K562 (cell line): ENCODE measurements around the gene HES4. TPM values are rescaled to one million over a fixed set of nuclear protein-coding genes. Genes with fewer than 3 reads are reported as not detected.
A peak's percentile ranks its signal among the peaks of the same experiment; 100 is the strongest.

ENCODE experiments used
- ATAC-seq: fragments of 200-7000 bp; cut with Tn5 transposase; 3 replicates; pipeline ENCODE4 v1.9.1; 2020; ENCODE audit warnings: moderate library complexity
- BruUV-seq: library from RNA; stranded (reverse); fragments of 400-500 nt; replicated peaks from 2 replicates; lab custom pipeline; 2021; lab: Mats Ljungman, UMichigan
- CTCF ChIA-PET: fragments of 300-600 bp; formaldehyde crosslinking; extraction: SDS; loops from one replicate; lab custom pipeline; 2021; ENCODE audit warnings: low intra/inter-chr PET ratio; lab: Yijun Ruan, JAX
- POLR2A ChIA-PET: fragments of 300-600, 350-650 bp; sonication (Branson Sonifier 250); formaldehyde crosslinking; extraction: SDS; loops from one replicate; lab custom pipeline; 2021; ENCODE audit warnings: antibody characterized with exemption, inconsistent platforms; lab: Yijun Ruan, JAX
- DNase-seq, 4 experiments: peaks; one replicate each; pipeline versions ENCODE4 v3.0.0 to v3.0.0-alpha.2; 2011 to 2018; ENCODE audit warnings: low spot score in 3 of 4, mixed read lengths in 3 of 4; ENCODE audit errors: extremely low read depth in 1 of 4
- FAIRE-seq: peaks from 2 replicates; lab custom pipeline; 2011; peaks lifted over from hg19 to GRCh38; lab: Jason Lieb, UNC
- H2AFZ ChIP-seq: 2 replicates; pipeline ENCODE4 v1.6.0; 2011; ENCODE audit warnings: low read depth, low read length, control low read depth, inconsistent platforms
- H3K27ac ChIP-seq: fragments of 200-600 bp; 3 replicates; pipeline ENCODE4 v1.8.0; 2011; ENCODE audit warnings: low read depth, mild to moderate bottlenecking, control low read depth, inconsistent platforms, low read length, moderate library complexity, mixed read lengths; ENCODE audit errors: extremely low read depth
- H3K27me3 ChIP-seq, 2 experiments: fragments of 300-600 bp in 1 of 2; 2 replicates in 1 of 2; 3 replicates in 1 of 2; pipeline versions ENCODE4 v1.6.0 to v1.8.0; 2011; ENCODE audit warnings: inconsistent platforms in 2 of 2, low read length in 2 of 2, mild to moderate bottlenecking in 1 of 2, mixed read lengths in 1 of 2, moderate library complexity in 1 of 2; ENCODE audit not compliant: control insufficient read depth in 2 of 2, insufficient read depth in 2 of 2
- H3K36me3 ChIP-seq: fragments of 300-600 bp; 3 replicates; pipeline ENCODE4 v1.8.0; 2011; ENCODE audit warnings: mild to moderate bottlenecking, low read length, inconsistent platforms; ENCODE audit not compliant: control insufficient read depth, insufficient read depth
- H3K4me1 ChIP-seq, 2 experiments: fragments of 200-600 bp in 1 of 2; replicated peaks in 1 of 2; 2 replicates in 1 of 2; 3 replicates in 1 of 2; pipeline versions ENCODE4 v1.5.1 to v1.8.0; 2011; ENCODE audit warnings: inconsistent platforms in 2 of 2, low read length in 2 of 2, mild to moderate bottlenecking in 1 of 2, mixed read lengths in 1 of 2, moderate library complexity in 1 of 2; ENCODE audit not compliant: control insufficient read depth in 2 of 2, insufficient read depth in 2 of 2
- H3K4me2 ChIP-seq: 2 replicates; pipeline ENCODE4 v1.6.1; 2011; ENCODE audit warnings: low read length, control low read depth, inconsistent platforms, mixed read lengths; ENCODE audit not compliant: insufficient read depth
- H3K4me3 ChIP-seq: fragments of 200-600 bp; sonication (generic), shearing (Covaris generic); 2 replicates; pipeline ENCODE4 v1.5.1; 2016; ENCODE audit warnings: control low read depth, inconsistent platforms
- H3K79me2 ChIP-seq: fragments of 200-600 bp; 3 replicates; pipeline ENCODE4 v1.8.0; 2011; ENCODE audit warnings: low read length, inconsistent platforms; ENCODE audit not compliant: control insufficient read depth, insufficient read depth
- H3K9ac ChIP-seq, 2 experiments: 2 replicates each; pipeline versions ENCODE4 v1.6.0 to v1.6.1; 2011; ENCODE audit warnings: low read depth in 2 of 2, low read length in 2 of 2, control low read depth in 1 of 2, inconsistent platforms in 1 of 2, mild to moderate bottlenecking in 1 of 2, mixed read lengths in 1 of 2; ENCODE audit not compliant: insufficient read depth in 1 of 2
- H3K9me1 ChIP-seq: one replicate; pipeline ENCODE4 v1.6.0; 2011; ENCODE audit warnings: inconsistent platforms, mild to moderate bottlenecking, low read length, moderate library complexity; ENCODE audit not compliant: control insufficient read depth, insufficient read depth
- H3K9me3 ChIP-seq: replicated peaks from 2 replicates; pipeline ENCODE4 v1.5.1; 2011; ENCODE audit warnings: low read depth, low read length, inconsistent platforms; ENCODE audit not compliant: control insufficient read depth, insufficient read depth
- H4K20me1 ChIP-seq: replicated peaks from 2 replicates; pipeline ENCODE4 v1.6.1; 2011; ENCODE audit warnings: low read length, inconsistent platforms, mixed read lengths; ENCODE audit not compliant: control insufficient read depth, insufficient read depth
- CHD1 ChIP-seq: fragments of 200-600 bp; sonication (generic); IDR thresholded peaks from one replicate; pipeline ENCODE4 v1.6.1; 2012; ENCODE audit warnings: mild to moderate bottlenecking, moderate library complexity, low read length, inconsistent platforms
- FOXK1 ChIP-seq: sonication (generic); formaldehyde crosslinking; IDR thresholded peaks from 2 replicates; pipeline ENCODE4 v1.8.0; 2022; ENCODE audit warnings: missing genetic modification reagents, mild to moderate bottlenecking, borderline replicate concordance
- GATAD2B ChIP-seq: fragments of 450-650 bp; IDR thresholded peaks from 2 replicates; pipeline ENCODE4 v1.6.1; 2017; ENCODE audit warnings: mild to moderate bottlenecking, borderline replicate concordance
- JUN ChIP-seq, 2 experiments: sonication (generic) in 1 of 2; formaldehyde crosslinking in 1 of 2; IDR thresholded peaks; 2 replicates each; pipeline versions ENCODE4 v1.6.1 to v1.8.0; 2012 to 2022; ENCODE audit warnings: borderline replicate concordance in 2 of 2, mild to moderate bottlenecking in 2 of 2, improper control_type of control experiment in 1 of 2, low read depth in 1 of 2, low read length in 1 of 2, missing genetic modification reagents in 1 of 2
- LEF1 ChIP-seq: fragments of 450-650 bp; IDR thresholded peaks from 2 replicates; pipeline ENCODE4 v1.6.1; 2016; ENCODE audit warnings: mild to moderate bottlenecking
- NFE2L1 ChIP-seq: fragments of 450-650 bp; IDR thresholded peaks from 2 replicates; pipeline ENCODE4 v1.6.1; 2016; ENCODE audit warnings: missing genetic modification characterization, low read depth, mild to moderate bottlenecking, missing compliant biosample characterization, moderate library complexity, borderline replicate concordance
- SETDB1 ChIP-seq: IDR thresholded peaks from one replicate; pipeline ENCODE4 v1.6.1; 2012; ENCODE audit warnings: low read length, control low read depth, inconsistent platforms
- SP2 ChIP-seq: IDR thresholded peaks from 2 replicates; pipeline ENCODE4 v1.6.1; 2011; ENCODE audit warnings: mild to moderate bottlenecking, low read depth, low read length, moderate library complexity; ENCODE audit not compliant: poor library complexity, severe bottlenecking; ENCODE audit errors: extremely low read depth
- ZFPM2 ChIP-seq: fragments of 250-450 bp; sonication (Bioruptor Pico); IDR thresholded peaks from 2 replicates; pipeline ENCODE4 v1.5.1; 2022; ENCODE audit warnings: mild to moderate bottlenecking
- ZNF445 ChIP-seq: fragments of 250-450 bp; sonication (Bioruptor Pico); IDR thresholded peaks from 2 replicates; pipeline ENCODE4 v1.4.0; 2020; ENCODE audit warnings: low read depth, mild to moderate bottlenecking, moderate library complexity
- WGBS: fragments of 100-300 bp; shearing (Covaris generic); methylation state at CpG from one replicate; pipeline ENCODE4 v1.1.6; 2016; ENCODE audit warnings: low coverage, mixed read lengths; ENCODE audit not compliant: insufficient coverage; ENCODE audit errors: missing lambda C conversion rate; 5-methylcytosine and 5-hydroxymethylcytosine counted together
- in situ Hi-C: fragments of 300-500 bp; cut with MboI; formaldehyde crosslinking; loops from 4 replicates; pipeline ENCODE4 v1.15.0; 2018; ENCODE audit warnings: inconsistent platforms, mixed read lengths
- intact Hi-C: fragments of 100-400 bp; cut with micrococcal nuclease; formaldehyde crosslinking; loops from 2 replicates; pipeline ENCODE4 v1.14.2; 2022
- polyA plus RNA-seq, 8 experiments: library from polyadenylated mRNA; depleted of rRNA in 4 of 8; stranded (reverse) in 5 of 8; unstranded in 3 of 8; fragments of >200 nt; fragmentation: Nextera tagmentation in 2 of 8; fragmentation: Illumina TruSeq in 1 of 8; extraction: Ambion mirVana in 2 of 8; extraction: Trizol in 1 of 8; gene quantifications; 2 replicates each; pipeline versions ENCODE4 v1.2.1 to v1.2.3, GENCODE V29; 2011 to 2014; ENCODE audit warnings: inconsistent platforms in 1 of 8, missing spikeins in 1 of 8
- total RNA-seq, 7 experiments: library from RNA; depleted of rRNA in 6 of 7; stranded (reverse); fragments of >200 nt in 6 of 7; fragmentation: Illumina TruSeq in 2 of 7; extraction: Trizol in 2 of 7; gene quantifications; 2 replicates each; pipeline versions ENCODE4 v1.2.1 to v1.2.3, GENCODE V29; 2011 to 2021; ENCODE audit warnings: low replicate concordance in 1 of 7
- TF ChIP-seq, protein P1 (sequence below): fragments of 200-800 bp; sonication (Bioruptor generic); IDR thresholded peaks from 2 replicates; pipeline ENCODE4 v1.6.1; 2017; ENCODE audit warnings: missing genetic modification characterization, missing compliant biosample characterization
- TF ChIP-seq, protein P2 (sequence below): fragments of 450-650 bp; IDR thresholded peaks from 2 replicates; pipeline ENCODE4 v1.6.1; 2018; ENCODE audit warnings: mild to moderate bottlenecking, low read depth; ENCODE audit not compliant: partially characterized antibody
- TF ChIP-seq, protein P3 (sequence below): sonication (generic); formaldehyde crosslinking; IDR thresholded peaks from 2 replicates; pipeline ENCODE4 v1.8.0; 2023; ENCODE audit warnings: missing genetic modification reagents, mild to moderate bottlenecking, borderline replicate concordance

The HES4 gene
- total and polyA plus RNA-seq, 9 of the 15 experiments (the other 6 are each of a cell fraction or from before 2014, with no cell fraction given): 0.21 to 43.7 (median 5.3) TPM; not detected in 2

DNA sequence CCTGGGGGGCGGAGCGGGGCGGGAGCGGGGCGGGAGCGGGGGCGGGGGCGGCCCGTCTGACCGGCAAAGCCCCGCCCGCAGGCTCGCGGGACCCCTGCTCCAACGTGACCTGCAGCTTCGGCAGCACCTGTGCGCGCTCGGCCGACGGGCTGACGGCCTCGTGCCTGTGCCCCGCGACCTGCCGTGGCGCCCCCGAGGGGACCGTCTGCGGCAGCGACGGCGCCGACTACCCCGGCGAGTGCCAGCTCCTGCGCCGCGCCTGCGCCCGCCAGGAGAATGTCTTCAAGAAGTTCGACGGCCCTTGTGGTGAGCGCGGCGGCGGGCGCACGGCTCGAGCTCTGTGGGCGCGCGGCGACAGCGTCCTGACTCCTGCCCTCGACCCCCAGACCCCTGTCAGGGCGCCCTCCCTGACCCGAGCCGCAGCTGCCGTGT, 41.2 kb upstream of the HES4 start:
- no peaks in the 10 kb centered on the region for H3K9me3 ChIP-seq
- H4K20me1 ChIP-seq: peaks cover 18% of the 10 kb centered on the region
- no peaks in the 10 kb centered on the region for H3K27me3 ChIP-seq
- ATAC-seq (peak; percentile 5; the same call in 1 of the 3 replicates), FAIRE-seq (no peak), DNase-seq (no peak)
- H3K79me2 ChIP-seq: no peaks in the 10 kb centered on the region; the same call in 2 of the 3 replicates
- 64% methylated on average over 33 of the region's 60 CpGs for WGBS
- intact Hi-C loops (no loop called here), in situ Hi-C loops (no loop called here)
- no peak overlapping the region for H3K27ac ChIP-seq
- H3K4me3 ChIP-seq: no peak overlapping the region
- ChIA-PET POLR2A (interaction anchor here (0.5 to 1.1 kb wide), 6 partner anchors 10 to 28 kb away, joined by 3 to 4 read pairs (median 4); partner anchors contain the start of genes AGRN and ISG15), CTCF (no interaction called here)
- no peak overlapping the region; the same call in 1 of the 2 replicates for H3K4me2 ChIP-seq
- no peaks in the 10 kb centered on the region for H3K9me1 ChIP-seq
- no TSS peak for BruUV-seq
- peaks cover 8 to 82% of the 10 kb centered on the region in 2 experiments; a peak in 4 of 5 replicates for H3K4me1 ChIP-seq
- H3K9ac ChIP-seq: peak overlapping the region in 1 of 2 experiments; percentile 35; a peak in 2 of 4 replicates
- peaks cover 50% of the 10 kb centered on the region; the same call in 2 of the 3 replicates for H3K36me3 ChIP-seq
- H2AFZ ChIP-seq: no peak overlapping the region
- TF ChIP-seq SP2 (no peak), CHD1 (no peak), ZFPM2 (CRISPR knock-in tag) (0 out of 2 replicates have a peak, but pooled peaks have one; percentile 46), JUN (IDR thresholded peaks at IDR 0.05; ENCODE audit: borderline replicate concordance, low read depth, low read length) (no peak), JUN (CRISPR knock-in tag; IDR thresholded peaks at IDR 0.05; ENCODE audit: borderline replicate concordance) (no peak), FOXK1 (CRISPR knock-in tag) (no peak), ZNF445 (CRISPR knock-in tag) (no peak), SETDB1 (no peak), LEF1 (no peak), NFE2L1 (tag) (no peak), GATAD2B (peak; percentile 37; the same call in 1 of the 2 replicates)
- TF ChIP-seq, protein P1, sequence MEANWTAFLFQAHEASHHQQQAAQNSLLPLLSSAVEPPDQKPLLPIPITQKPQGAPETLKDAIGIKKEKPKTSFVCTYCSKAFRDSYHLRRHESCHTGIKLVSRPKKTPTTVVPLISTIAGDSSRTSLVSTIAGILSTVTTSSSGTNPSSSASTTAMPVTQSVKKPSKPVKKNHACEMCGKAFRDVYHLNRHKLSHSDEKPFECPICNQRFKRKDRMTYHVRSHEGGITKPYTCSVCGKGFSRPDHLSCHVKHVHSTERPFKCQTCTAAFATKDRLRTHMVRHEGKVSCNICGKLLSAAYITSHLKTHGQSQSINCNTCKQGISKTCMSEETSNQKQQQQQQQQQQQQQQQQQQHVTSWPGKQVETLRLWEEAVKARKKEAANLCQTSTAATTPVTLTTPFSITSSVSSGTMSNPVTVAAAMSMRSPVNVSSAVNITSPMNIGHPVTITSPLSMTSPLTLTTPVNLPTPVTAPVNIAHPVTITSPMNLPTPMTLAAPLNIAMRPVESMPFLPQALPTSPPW: peak; percentile 88
- TF ChIP-seq, protein P2, sequence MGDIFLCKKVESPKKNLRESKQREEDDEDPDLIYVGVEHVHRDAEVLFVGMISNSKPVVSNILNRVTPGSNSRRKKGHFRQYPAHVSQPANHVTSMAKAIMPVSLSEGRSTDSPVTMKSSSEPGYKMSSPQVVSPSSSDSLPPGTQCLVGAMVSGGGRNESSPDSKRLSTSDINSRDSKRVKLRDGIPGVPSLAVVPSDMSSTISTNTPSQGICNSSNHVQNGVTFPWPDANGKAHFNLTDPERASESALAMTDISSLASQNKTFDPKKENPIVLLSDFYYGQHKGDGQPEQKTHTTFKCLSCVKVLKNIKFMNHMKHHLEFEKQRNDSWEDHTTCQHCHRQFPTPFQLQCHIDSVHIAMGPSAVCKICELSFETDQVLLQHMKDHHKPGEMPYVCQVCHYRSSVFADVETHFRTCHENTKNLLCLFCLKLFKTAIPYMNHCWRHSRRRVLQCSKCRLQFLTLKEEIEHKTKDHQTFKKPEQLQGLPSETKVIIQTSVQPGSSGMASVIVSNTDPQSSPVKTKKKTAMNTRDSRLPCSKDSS: no peak
- TF ChIP-seq, protein P3, sequence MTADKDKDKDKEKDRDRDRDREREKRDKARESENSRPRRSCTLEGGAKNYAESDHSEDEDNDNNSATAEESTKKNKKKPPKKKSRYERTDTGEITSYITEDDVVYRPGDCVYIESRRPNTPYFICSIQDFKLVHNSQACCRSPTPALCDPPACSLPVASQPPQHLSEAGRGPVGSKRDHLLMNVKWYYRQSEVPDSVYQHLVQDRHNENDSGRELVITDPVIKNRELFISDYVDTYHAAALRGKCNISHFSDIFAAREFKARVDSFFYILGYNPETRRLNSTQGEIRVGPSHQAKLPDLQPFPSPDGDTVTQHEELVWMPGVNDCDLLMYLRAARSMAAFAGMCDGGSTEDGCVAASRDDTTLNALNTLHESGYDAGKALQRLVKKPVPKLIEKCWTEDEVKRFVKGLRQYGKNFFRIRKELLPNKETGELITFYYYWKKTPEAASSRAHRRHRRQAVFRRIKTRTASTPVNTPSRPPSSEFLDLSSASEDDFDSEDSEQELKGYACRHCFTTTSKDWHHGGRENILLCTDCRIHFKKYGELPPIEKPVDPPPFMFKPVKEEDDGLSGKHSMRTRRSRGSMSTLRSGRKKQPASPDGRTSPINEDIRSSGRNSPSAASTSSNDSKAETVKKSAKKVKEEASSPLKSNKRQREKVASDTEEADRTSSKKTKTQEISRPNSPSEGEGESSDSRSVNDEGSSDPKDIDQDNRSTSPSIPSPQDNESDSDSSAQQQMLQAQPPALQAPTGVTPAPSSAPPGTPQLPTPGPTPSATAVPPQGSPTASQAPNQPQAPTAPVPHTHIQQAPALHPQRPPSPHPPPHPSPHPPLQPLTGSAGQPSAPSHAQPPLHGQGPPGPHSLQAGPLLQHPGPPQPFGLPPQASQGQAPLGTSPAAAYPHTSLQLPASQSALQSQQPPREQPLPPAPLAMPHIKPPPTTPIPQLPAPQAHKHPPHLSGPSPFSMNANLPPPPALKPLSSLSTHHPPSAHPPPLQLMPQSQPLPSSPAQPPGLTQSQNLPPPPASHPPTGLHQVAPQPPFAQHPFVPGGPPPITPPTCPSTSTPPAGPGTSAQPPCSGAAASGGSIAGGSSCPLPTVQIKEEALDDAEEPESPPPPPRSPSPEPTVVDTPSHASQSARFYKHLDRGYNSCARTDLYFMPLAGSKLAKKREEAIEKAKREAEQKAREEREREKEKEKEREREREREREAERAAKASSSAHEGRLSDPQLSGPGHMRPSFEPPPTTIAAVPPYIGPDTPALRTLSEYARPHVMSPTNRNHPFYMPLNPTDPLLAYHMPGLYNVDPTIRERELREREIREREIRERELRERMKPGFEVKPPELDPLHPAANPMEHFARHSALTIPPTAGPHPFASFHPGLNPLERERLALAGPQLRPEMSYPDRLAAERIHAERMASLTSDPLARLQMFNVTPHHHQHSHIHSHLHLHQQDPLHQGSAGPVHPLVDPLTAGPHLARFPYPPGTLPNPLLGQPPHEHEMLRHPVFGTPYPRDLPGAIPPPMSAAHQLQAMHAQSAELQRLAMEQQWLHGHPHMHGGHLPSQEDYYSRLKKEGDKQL: no peak
